Kasumi-1 (cell line): ENCODE measurements around the gene GPC5.
"Not testable (repeated sequence)": the region's sequence is repeated elsewhere in the genome, so short reads cannot be mapped to it uniquely, and the experiment has no call there.

Source experiments
- DNase-seq, 2 experiments: peaks; one replicate each; lab custom pipeline; 2025; lab: John Stamatoyannopoulos, UW

Gene GPC5

GRCh38 chr13:92842145-92842544, 1443.7 kb downstream of the GPC5 start:
- DNase-seq = no peak

GRCh38 chr13:92843549-92843948, 1445.1 kb downstream of the GPC5 start:
- no peak for DNase-seq

- DNase-seq = no peak
Observed at GRCh38 chr13:92849381-92849780, 1451.0 kb downstream of the GPC5 start.

GRCh38 chr13:92864584-92865284, 1466.3 kb downstream of the GPC5 start:
- DNase-seq = no peak

- no peak for DNase-seq
Observed at GRCh38 chr13:92873029-92873428, 1474.6 kb downstream of the GPC5 start.

GRCh38 chr13:92886535-92887077, 1488.2 kb downstream of the GPC5 start:
- no peak for DNase-seq

GRCh38 chr13:92894447-92894846, 1496.0 kb downstream of the GPC5 start:
- DNase-seq = no peak

- peak in 1 of 2 experiments; percentile 22 for DNase-seq
Observed at GRCh38 chr13:92896842-92897241, 1498.4 kb downstream of the GPC5 start.

GRCh38 chr13:92898946-92899345, 1500.5 kb downstream of the GPC5 start:
- not testable (repeated sequence) for DNase-seq

- DNase-seq = no peak
Observed at GRCh38 chr13:92900446-92900845, 1502.0 kb downstream of the GPC5 start.

GRCh38 chr13:92901739-92902138, 1503.3 kb downstream of the GPC5 start:
- no peak for DNase-seq

GRCh38 chr13:92912629-92913028, 1514.2 kb downstream of the GPC5 start:
- no peak for DNase-seq

- no peak for DNase-seq
Observed at GRCh38 chr13:92913840-92914239, 1515.4 kb downstream of the GPC5 start.
